Measurements from ENCODE around the gene CTSE. TPM values are rescaled to one million over a fixed set of nuclear protein-coding genes. Genes with fewer than 3 reads are reported as not detected.

The CTSE gene
- total RNA-seq, 4 donors from 2014 or later = 2.6 to 14.3 (median 6.7) TPM

DNA sequence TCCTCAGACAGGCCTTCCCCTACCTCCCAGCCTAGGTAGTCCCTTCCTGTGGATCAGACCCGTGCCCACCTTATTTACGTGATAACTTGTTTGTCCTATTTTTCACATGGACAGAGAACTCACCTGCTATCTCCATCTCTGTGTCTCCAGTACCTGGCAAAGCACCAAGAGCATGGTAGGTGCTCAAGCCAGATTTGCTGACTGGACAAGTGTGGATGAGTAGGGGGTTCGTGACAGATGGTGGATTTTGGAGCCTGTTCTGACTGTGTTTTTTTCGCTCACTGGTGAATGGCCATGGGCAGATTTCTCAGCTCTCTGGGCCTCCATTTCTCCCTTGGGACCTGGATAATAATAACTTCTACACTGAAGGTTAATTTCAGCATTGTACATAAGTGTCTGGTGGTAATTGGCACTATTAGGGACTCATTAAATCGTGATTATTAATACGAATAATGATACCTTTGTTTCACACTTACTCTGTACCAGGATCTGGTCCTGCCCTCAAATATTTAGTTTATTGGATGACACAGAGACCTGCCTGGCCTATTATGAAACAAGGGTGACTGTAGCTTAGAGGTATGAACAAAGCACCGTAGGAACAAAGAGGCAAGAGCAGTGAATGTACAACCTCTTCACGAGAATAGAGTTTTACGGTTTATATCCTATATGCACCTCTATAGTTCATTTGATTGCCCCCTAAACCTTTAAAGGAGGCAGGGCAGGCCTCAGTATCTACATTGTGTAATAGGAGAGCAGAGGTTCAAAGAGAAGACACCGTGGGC lies 56.0 kb downstream of the CTSE start:
- H3K36me3 ChIP-seq = no peaks in the 10 kb centered on the region
- 77 to 87% methylated on average over 9 to 10 of the region's 10 CpGs for WGBS, 2 donors (ENCODE audit: low coverage in 1 of 2)
- no peak overlapping the region for H3K27ac ChIP-seq
- no peak for TF ChIP-seq POLR2AphosphoS5 (IDR thresholded peaks at IDR 0.05)
- in situ Hi-C loops (cut with MboI; ENCODE audit: low pct_ligation_motif_present in 1 of 4, low pct_unique_long_range_greater_than_20kb in 1 of 4, low sequenced_read_pairs in 3 of 4) = loop anchor here in 1 of 4 donors (25.0 kb wide), 1 partner anchor 180 kb away; the partner anchor contains the start of gene RAB29
- no peaks in the 10 kb centered on the region for H3K4me1 ChIP-seq
- no peak for DNase-seq
- H3K27me3 ChIP-seq = no peaks in the 10 kb centered on the region
- intact Hi-C loops (cut with DNase I; ENCODE audit: low total_unique reads) = no loop called here
- no peaks in the 10 kb centered on the region for H3K9me3 ChIP-seq
- no peak overlapping the region for H3K4me3 ChIP-seq

GRCh38 chr1:205965036-205965884 lies 58.4 kb downstream of the CTSE start:
- in situ Hi-C loops (cut with MboI; ENCODE audit: low pct_ligation_motif_present in 1 of 4, low pct_unique_long_range_greater_than_20kb in 1 of 4, low sequenced_read_pairs in 3 of 4) = loop anchor here in 1 of 4 donors (25.0 kb wide), 1 partner anchor 178 kb away; the partner anchor contains the start of gene RAB29

DNA sequence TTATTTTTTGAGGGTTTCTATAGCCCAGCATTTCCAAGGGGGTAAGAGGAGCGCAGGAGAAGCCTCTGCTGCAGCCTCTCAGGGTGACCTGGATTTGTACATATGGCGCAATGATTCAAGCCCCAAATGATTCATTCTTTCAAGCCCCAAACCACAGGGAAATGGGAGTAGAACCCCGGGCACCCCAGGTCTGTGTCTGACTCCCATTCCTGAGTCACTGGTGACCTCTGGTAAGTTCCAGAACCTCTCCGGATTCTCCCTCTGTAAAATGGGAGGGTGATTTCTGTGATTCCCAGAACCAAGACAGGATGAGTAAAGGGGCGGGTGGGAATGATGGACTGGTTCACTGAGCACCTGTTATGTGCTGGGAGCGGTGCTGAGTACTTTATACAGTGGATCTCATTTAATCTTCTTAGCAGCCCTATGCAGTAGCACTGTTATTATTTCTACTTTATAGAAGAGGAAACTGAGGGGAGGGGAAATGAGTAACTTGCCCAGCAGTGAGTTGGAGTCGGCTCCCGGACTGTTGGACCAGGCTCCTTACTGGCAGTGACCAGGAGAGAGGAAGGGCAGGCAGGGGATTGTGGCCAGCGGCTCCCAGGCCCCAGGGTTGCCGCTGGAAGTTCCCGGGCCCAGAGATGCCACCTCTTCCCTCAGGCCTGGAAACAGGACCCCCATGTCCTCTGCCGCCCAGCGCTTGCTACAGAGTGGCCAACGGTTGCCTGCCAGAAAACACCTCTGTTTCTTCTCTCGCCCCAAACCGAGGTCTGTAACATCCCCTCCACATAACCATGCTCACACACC lies 60.1 kb downstream of the CTSE start:
- no peaks in the 10 kb centered on the region for H3K4me1 ChIP-seq
- TF ChIP-seq EP300 (IDR thresholded peaks at IDR 0.05; ENCODE audit: low read depth) (no peak), CTCF (IDR thresholded peaks at IDR 0.05) (no peak), POLR2A (IDR thresholded peaks at IDR 0.05) (no peak), POLR2AphosphoS5 (IDR thresholded peaks at IDR 0.05) (no peak)
- intact Hi-C loops (cut with DNase I; ENCODE audit: low total_unique reads) = no loop called here
- in situ Hi-C loops (cut with MboI; ENCODE audit: low pct_ligation_motif_present in 1 of 4, low pct_unique_long_range_greater_than_20kb in 1 of 4, low sequenced_read_pairs in 3 of 4) = loop anchor here in 1 of 4 donors (25.0 kb wide), 1 partner anchor 176 kb away; the partner anchor contains the start of gene RAB29
- H3K27me3 ChIP-seq = peaks cover 8% of the 10 kb centered on the region
- no peak for DNase-seq
- no peaks in the 10 kb centered on the region for H3K9me3 ChIP-seq
- H3K27ac ChIP-seq = no peak overlapping the region
- 50 to 85% methylated on average over 2 to 16 of the region's 16 CpGs for WGBS, 2 donors (ENCODE audit: low coverage in 1 of 2)
- no peaks in the 10 kb centered on the region for H3K36me3 ChIP-seq
- H3K4me3 ChIP-seq = no peak overlapping the region

More at GRCh38 chr1:205965036-205965884, 58.4 kb downstream of the CTSE start:
- Histone ChIP-seq H3K4me3 (no peak overlapping the region), H3K4me1 (no peaks in the 10 kb centered on the region), H3K27ac (no peak overlapping the region), H3K27me3 (no peaks in the 10 kb centered on the region), H3K9me3 (no peaks in the 10 kb centered on the region), H3K36me3 (no peaks in the 10 kb centered on the region)
- WGBS, 2 donors (ENCODE audit: low coverage in 1 of 2) = 82 to 90% methylated on average over 2 to 13 of the region's 13 CpGs
- DNase-seq = no peak
- TF ChIP-seq POLR2A (IDR thresholded peaks at IDR 0.05) = no peak
- TF ChIP-seq POLR2AphosphoS5 (IDR thresholded peaks at IDR 0.05) = no peak
- TF ChIP-seq EP300 (IDR thresholded peaks at IDR 0.05; ENCODE audit: low read depth) = no peak
- no peak for TF ChIP-seq CTCF (IDR thresholded peaks at IDR 0.05)
- intact Hi-C loops (cut with DNase I; ENCODE audit: low total_unique reads) = no loop called here

DNA sequence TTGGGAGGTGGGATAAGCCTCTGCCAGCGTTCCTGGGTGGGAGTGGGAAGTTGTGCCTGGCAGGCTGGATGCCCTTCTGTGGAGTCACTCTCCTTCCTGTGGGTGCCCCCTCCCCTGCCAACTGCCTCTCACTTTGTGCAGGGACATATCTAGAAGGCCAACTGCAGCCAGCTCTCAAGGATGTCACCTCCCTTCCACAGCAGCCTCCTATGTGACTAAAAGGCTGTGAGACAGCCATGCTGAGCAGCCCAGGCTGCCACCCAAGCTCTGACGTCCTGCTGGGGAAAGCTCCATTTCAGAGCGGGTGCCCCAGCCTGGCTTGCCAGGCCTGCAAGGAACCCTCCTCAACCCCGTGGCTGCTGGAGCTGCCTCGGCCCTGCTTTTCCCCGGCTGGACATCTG lies 60.9 kb downstream of the CTSE start:
- no peaks in the 10 kb centered on the region for H3K9me3 ChIP-seq
- H3K4me1 ChIP-seq = no peaks in the 10 kb centered on the region
- 73% methylated on average over 6 of the region's 6 CpGs; no CpG with 5 or more reads in 1 of the 2 donors for WGBS, 2 donors (ENCODE audit: low coverage in 1 of 2)
- H3K27me3 ChIP-seq = peaks cover 8% of the 10 kb centered on the region
- in situ Hi-C loops (cut with MboI; ENCODE audit: low pct_ligation_motif_present in 1 of 4, low pct_unique_long_range_greater_than_20kb in 1 of 4, low sequenced_read_pairs in 3 of 4) (loop anchor here in 1 of 4 donors (25.0 kb wide), 1 partner anchor 176 kb away; the partner anchor contains the start of gene RAB29), intact Hi-C loops (cut with DNase I; ENCODE audit: low total_unique reads) (no loop called here)
- no peak for TF ChIP-seq CTCF (IDR thresholded peaks at IDR 0.05)
- no peak for TF ChIP-seq POLR2AphosphoS5 (IDR thresholded peaks at IDR 0.05)
- TF ChIP-seq POLR2A (IDR thresholded peaks at IDR 0.05) = no peak
- no peak for TF ChIP-seq EP300 (IDR thresholded peaks at IDR 0.05; ENCODE audit: low read depth)
- H3K4me3 ChIP-seq = no peak overlapping the region
- no peaks in the 10 kb centered on the region for H3K36me3 ChIP-seq
- DNase-seq = no peak
- no peak overlapping the region for H3K27ac ChIP-seq
